HEK293 (cell line): ENCODE results near the gene DIPK1C.

Source experiments
- CTCF ChIP-seq: fragments of 450-650 bp; formaldehyde crosslinking; IDR thresholded peaks from 2 replicates; pipeline ENCODE4 v1.5.1; 2016; ENCODE audit warnings: missing biosample characterization, missing genetic modification characterization
- HOXA7 ChIP-seq: sonication (generic); formaldehyde crosslinking; IDR thresholded peaks from 2 replicates; pipeline ENCODE4 v1.8.1; 2022; ENCODE audit warnings: missing genetic modification reagents, borderline replicate concordance
- PRDM4 ChIP-seq: fragments of 450-650 bp; formaldehyde crosslinking; IDR thresholded peaks from 2 replicates; pipeline ENCODE4 v1.5.1; 2017; ENCODE audit warnings: missing biosample characterization, missing genetic modification characterization
- REST ChIP-seq: fragments of 450-650 bp; formaldehyde crosslinking; IDR thresholded peaks from 2 replicates; pipeline ENCODE4 v1.5.1; 2016; ENCODE audit warnings: missing biosample characterization, missing genetic modification characterization
- TCF7L2 ChIP-seq: IDR thresholded peaks from 2 replicates; pipeline ENCODE4 v1.6.1; 2011; ENCODE audit warnings: low read depth, mild to moderate bottlenecking, inconsistent platforms, low read length, moderate library complexity, borderline replicate concordance
- YY1 ChIP-seq: fragments of 450-650 bp; formaldehyde crosslinking; IDR thresholded peaks from 2 replicates; pipeline ENCODE4 v1.5.1; 2018; ENCODE audit warnings: missing biosample characterization, missing genetic modification characterization
- ZBTB20 ChIP-seq: fragments of 450-650 bp; formaldehyde crosslinking; IDR thresholded peaks from 2 replicates; pipeline ENCODE4 v1.5.1; 2016; ENCODE audit warnings: missing biosample characterization, missing genetic modification characterization
- ZNF112 ChIP-seq: fragments of 450-650 bp; formaldehyde crosslinking; IDR thresholded peaks from 2 replicates; pipeline ENCODE4 v1.5.0; 2017; ENCODE audit warnings: missing biosample characterization, missing genetic modification characterization
- ZNF362 ChIP-seq: fragments of 450-650 bp; formaldehyde crosslinking; IDR thresholded peaks from 2 replicates; pipeline ENCODE4 v1.5.1; 2016; ENCODE audit warnings: missing biosample characterization, missing genetic modification characterization
- ZNF513 ChIP-seq: fragments of 450-650 bp; IDR thresholded peaks from 2 replicates; pipeline ENCODE4 v1.5.1; 2018; ENCODE audit warnings: missing biosample characterization, missing genetic modification characterization
- ZNF571 ChIP-seq: fragments of 450-650 bp; formaldehyde crosslinking; IDR thresholded peaks from 2 replicates; pipeline ENCODE4 v1.5.0; 2017; ENCODE audit warnings: missing biosample characterization, missing genetic modification characterization

- no peak for TF ChIP-seq CTCF (tag by site-specific recombination)
- no peak for TF ChIP-seq ZNF112 (tag by site-specific recombination)
- no peak for TF ChIP-seq YY1 (tag by site-specific recombination)
- TF ChIP-seq TCF7L2 = no peak
- TF ChIP-seq PRDM4 = no peak
- no peak for TF ChIP-seq REST (tag by site-specific recombination)
- no peak for TF ChIP-seq HOXA7
- TF ChIP-seq ZNF513 = no peak
- TF ChIP-seq ZBTB20 (tag by site-specific recombination) = no peak
- TF ChIP-seq ZNF571 (tag by site-specific recombination) = no peak
- TF ChIP-seq ZNF362 (tag by site-specific recombination) = no peak
Measured at GRCh38 chr18:74500372-74500771, 43.3 kb upstream of the DIPK1C start.
